ENCODE measurements around the gene GMDS.
"Not testable (repeated sequence)": the region's sequence is repeated elsewhere in the genome, so short reads cannot be mapped to it uniquely, and the experiment has no call there.

Gene GMDS

DNA sequence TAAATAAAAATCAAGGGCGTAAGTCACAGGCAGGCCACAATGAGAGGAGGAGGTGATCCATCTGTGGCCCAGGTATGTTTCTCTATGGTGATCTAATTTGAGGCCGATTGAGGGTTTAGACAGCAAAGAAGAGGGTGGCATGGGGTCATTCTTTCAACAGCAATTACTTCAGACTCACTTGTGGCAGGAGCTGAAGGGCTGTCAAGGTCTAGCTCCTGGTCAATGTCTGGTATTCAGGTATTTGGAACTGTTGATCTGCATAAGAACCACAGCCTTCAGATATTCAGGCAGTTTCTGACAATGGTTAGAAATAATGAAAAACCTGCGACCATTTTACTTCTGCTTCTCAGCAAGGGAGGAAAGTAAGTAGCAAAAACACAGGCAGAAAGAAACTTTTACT, 376.1 kb downstream of the GMDS start:
- DNase-seq (ENCODE audit: low read depth in 1 of 2, low spot score in 1 of 2) = no peak

DNA sequence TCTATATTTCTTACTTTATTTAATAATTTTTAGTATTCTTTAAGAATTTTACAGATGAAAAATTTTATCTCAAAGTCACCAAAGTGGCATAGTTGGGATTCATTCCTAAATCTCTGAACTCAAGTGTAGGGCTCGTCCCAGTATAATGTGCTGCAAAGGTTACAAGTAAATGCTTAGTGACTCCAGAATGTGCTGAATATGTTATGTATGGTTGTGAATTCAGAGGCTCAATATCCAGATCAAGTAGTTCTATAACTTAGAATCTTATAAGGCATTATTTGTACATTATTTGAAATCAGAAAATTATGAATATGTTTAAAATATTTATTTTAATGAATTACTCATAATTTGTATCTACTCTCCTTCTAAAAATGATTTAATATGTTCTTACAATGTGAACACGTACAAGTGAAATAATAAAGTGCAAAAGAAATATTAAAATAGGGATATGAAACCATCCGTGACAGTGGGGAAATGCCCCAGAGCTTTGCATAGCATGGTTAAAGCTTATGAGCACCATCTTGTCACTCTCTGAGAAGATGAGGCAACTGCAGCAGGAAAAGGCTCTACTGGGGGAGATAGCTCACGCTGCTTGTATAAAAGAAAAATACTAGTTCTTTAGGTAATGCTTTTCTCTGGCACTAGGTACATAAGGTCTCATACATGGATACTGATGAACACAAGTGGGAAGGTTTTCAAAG, 376.7 kb downstream of the GMDS start:
- DNase-seq (ENCODE audit: low read depth in 1 of 2, low spot score in 1 of 2) = no peak

DNA sequence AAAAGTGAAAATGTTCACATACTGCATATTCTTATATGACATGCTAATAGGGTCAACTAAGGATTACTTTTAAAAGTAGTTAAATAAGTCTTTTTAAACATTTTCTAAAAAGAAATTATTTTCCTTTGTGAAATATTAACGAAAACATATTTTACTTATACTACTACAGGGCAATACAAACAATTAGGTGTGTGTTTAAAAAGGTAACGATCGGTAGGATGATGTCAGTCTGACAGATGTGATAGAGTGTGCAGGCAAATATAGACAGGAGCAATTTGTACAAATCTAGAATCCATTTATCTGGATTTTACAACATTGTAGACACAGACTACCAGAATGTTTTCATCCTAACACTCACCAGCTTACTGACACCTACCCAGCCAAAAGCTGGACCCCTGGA, 378.2 kb downstream of the GMDS start:
- DNase-seq (ENCODE audit: low read depth in 1 of 2, low spot score in 1 of 2) = no peak

DNA sequence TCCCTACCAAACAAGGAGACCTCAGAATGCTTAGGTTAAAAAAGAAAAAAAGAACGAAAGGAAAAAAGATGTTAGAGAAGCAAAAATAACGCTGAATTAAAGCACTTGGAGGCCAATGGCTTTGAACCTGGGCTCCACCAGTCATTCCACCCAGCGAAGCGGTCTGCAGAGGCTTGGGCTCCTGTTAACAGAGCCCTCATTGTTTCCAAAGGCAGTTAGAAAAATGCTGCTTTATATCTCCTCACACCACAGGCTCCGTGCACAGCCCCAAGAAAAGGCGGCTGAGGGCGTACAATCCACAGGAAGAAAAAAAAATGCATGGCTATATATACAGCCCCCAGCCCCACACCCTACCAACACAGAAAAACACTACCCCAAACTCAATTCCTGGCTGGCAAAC, 379.8 kb downstream of the GMDS start:
- DNase-seq (ENCODE audit: low read depth in 1 of 2, low spot score in 1 of 2) = no peak

DNA sequence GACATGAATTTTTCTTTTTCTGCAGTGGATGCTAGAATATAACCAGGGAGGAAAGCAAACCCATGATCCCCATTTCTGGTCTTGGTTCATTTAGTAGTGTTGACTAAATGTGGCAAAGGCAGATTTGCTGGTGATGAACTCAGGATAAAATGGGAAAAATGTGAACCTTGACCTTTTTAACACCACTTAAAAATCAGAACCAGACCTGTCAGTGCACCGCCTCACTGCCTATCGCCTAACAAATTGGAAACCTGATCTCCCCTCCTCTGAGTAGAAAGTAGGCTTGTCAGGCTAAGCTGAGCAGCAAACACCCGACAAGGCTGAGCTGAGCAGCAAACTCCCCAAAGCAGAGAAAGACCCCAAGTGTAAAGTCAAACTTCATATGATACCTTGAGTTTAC, 380.9 kb downstream of the GMDS start:
- no peak for DNase-seq (ENCODE audit: low read depth in 1 of 2, low spot score in 1 of 2)

DNA sequence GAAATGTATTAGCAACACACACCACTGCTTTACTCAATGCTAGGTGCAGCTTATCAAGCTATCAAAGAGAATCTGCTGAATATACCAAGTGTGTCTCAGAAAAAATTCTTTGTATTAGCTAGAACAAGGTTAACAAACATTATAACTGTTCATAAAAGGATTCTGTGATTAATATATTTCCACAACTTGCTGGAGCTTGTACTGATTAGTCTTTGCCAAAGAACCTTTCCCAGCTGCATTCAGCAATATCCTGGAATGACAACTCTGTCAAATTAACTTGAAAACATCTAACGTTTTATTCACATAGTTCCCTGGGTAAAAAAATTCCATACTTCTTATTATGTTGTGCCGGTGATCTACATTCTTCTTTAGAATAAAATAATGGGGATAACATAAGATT, 383.0 kb downstream of the GMDS start:
- DNase-seq (ENCODE audit: low read depth in 1 of 2, low spot score in 1 of 2) = no peak

DNA sequence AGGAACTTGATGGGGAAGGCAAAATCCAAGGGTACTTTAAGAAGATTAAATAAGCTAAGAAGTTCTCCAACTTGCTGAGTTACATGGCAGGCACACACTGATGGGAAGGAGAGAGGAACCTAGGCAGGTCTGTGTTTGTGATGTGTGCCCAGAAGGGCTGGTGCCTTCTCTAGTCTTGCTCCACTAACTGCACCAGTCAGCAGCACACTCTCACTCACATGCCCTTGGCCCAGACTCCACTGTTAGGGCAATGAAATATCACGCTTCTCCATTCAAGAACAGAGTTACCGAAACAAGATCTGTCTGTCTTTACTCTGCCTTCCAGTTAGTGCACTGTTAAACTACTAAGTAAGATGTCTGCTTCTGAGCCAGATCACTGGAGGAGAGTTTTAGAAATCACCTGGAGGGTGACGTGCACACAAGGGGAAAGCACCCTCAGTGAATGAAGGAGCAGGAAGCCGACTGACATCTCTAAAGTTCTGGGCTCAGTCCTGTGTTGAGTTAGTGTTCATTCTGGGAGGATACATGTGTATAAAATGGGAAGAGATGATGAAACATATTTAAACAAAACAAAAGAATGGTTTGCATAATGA, 384.6 kb downstream of the GMDS start:
- no peak for DNase-seq (ENCODE audit: low read depth in 1 of 2, low spot score in 1 of 2)

DNA sequence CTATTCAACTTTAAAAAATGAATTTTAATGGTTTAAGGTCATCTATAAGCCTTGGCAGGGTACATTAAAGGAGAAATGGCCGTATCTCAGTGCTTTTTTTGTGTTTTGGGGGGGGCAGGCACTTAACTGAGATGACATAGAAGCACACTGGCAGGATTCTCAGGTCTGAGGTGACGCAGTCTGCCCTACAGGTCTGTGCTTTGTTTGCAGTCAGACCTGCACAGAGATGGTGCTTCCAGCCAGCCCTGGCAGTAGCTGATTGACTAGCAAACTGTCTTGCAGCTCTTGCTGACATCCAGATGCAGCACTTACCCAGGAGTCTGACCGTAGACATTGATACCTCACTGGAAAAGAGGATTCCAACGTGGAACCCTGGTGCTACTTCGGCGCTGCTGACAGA, 386.5 kb downstream of the GMDS start:
- no peak for DNase-seq (ENCODE audit: low read depth in 1 of 2, low spot score in 1 of 2)

DNA sequence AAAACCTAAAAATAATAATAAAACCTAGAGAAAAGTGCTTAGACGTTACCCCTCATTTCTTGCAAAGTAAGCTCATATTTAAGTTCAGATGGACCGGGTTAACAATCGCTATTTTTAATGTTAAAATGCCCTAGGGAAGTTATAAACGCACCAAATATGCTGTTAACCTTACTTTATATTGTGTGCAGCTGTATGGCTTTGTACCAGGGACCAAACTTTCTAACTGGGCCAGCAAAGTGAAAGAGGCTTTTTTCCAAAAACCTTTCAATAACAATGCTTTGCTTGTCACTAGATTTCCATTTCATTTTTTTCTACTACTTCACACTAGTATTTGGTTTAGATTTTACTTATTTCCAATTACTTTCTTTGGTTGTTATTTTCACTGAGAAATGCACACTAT, 387.2 kb downstream of the GMDS start:
- DNase-seq (ENCODE audit: low read depth in 1 of 2, low spot score in 1 of 2) = no peak

DNA sequence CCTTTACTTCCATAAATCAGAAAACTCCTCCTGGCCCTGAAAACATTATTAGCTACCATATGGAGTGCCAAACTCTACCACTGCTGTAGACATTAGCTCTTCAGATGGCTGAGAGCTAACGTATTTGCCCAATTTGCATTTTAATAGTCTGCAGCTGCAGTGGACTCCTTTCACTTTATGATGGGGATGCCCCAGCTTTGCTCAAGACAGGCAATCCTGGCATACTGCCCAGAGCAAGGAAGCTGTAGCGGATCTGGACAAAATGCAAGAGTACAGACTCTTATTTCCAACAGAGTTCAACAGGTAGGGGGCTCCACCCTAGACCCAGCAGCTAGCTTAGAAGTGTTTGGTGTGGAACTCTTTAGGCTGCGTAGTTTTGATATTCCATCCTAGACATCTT, 389.0 kb downstream of the GMDS start:
- DNase-seq (ENCODE audit: low read depth in 1 of 2, low spot score in 1 of 2) = no peak

DNA sequence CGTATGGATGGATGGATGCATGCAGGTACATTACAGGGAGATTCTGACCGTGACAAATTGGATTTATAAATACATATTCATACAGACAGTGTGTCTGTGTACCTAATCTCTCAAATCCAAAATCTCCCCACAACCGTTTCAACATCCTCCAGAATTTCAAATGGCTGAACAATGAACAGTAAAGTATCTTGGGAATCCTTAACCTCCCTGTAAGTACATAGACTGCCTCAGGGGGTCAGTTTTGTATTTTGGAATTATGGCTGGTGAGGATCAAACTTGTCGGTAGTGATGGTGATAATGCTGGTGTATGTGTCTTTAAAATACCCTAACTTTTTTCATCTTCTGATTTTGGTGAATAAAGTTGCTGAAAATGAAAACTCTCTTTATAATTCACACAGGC, 389.5 kb downstream of the GMDS start:
- DNase-seq (ENCODE audit: low read depth in 1 of 2, low spot score in 1 of 2) = no peak

DNA sequence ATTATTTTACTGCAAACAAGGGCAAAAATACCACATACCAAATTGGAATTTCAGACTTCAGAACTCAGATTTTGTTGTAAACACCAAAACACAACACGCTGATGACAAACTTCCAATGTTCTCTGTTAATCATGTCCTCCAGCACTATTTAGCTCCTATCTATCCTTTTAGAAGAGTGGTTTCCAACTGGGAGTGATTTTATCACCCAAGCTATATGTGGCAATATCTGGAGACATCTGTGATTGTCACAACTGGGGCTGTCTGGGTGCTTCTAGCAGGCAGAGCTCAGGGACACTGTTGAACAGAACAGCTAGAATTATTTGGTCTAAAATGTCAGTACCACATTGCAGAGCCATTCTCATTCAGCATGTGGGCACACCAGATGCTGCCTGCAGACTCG, 391.1 kb downstream of the GMDS start:
- no peak for DNase-seq (ENCODE audit: low read depth in 1 of 2, low spot score in 1 of 2)

DNA sequence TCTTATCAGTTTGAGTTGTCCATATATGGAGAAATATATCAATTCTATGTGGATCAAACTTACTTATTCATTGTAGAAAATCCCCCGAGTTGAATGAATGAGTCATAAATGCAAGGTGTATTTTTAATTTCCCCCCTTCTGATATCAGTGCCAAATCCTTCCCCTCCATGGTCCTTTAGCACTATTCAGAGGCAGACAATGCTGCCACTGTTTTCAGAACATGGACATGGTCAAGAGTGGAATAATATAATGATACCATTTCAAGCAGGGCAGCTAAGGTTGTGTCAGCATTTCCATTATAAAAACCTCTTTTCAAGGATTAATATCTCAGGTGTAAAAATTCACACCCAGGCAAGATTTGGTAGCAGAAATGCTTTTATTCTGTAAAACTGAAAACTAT, 391.6 kb downstream of the GMDS start:
- DNase-seq (ENCODE audit: low read depth in 1 of 2, low spot score in 1 of 2) = no peak

DNA sequence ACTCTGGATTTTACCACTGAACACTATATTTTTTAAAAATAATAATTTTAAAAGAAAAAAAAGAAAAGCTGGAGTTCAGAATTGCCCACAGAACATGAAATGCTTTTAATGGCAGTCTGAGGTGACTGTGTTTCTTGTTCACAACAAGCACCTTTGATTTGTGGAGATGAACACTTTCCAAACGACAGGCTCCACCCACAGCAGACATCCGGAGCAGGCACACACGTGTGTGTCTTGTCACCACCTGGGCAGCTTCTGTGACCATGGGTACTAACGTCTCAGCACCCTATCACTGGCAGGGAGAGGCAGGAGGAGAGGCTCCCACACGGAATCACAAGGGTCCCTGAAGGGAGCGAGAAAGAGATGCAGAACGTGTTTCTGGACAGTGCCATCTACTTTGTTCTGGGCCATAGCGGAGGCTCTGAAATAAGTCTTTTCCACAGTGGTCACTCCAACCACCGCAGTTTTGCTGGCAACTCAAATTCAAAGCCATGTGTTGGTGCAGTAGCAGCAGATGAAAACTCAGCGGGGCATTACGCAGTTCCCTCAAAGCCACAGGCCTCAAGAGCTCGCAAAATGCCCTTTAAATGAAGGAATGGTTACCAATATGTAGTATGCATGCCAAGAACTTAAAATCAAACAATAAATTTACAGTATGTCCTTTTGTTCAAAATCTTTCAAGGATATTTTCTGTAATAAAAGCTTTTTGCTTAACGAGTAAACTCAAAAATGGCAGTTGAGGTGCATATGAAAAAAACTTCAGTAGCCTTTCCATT, 393.5 kb downstream of the GMDS start:
- no peak for DNase-seq (ENCODE audit: low read depth in 1 of 2, low spot score in 1 of 2)

DNA sequence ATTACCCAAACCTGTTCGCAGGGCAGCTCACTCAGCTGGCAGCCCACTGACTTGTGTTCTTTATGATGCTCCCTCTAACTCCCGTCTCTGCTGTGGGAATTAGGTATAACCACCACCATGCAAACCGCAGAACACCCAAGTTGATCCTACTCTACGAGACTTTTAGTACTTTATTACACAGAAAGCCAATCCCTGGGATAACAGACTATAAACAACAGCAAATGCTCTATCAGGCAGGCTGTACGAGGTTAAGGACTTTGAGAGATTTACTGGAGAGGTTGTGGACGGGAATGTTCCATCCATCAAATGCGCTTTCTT, 394.6 kb downstream of the GMDS start:
- DNase-seq (ENCODE audit: low read depth in 1 of 2, low spot score in 1 of 2) = no peak

DNA sequence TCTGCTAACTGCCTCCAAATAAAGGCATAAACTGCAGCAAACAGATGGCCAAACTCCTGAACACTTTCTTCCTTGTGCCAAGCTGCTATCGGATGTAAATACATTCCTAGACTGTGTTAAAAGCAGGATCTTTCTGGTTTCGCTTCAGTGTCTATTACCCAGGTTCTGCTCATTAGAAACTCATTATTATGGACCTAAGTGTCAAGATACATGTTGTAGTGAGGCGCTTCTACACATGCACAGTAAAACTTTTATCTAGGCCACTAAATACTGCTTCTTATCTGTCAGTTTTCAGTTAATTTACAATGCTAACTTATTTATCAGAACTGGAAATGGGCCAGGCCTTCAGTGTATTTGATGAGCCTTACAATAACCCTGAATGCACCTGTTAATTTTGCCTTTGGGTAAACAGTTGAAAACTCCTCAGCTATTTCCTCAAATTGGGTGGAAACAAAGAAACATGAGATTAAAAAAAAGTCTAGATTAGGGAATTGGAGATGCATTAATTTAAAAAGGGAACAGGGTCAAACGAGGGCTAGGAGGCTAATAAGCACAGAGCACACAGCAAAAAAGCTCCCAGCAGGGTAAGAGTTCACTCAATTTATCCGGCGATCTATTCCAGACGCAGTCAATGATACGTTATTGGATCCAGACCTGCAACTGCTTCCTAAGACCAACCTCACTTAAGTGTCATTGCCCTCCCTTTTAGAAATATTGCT, 395.1 kb downstream of the GMDS start:
- no peak for DNase-seq (ENCODE audit: low read depth in 1 of 2, low spot score in 1 of 2)

DNA sequence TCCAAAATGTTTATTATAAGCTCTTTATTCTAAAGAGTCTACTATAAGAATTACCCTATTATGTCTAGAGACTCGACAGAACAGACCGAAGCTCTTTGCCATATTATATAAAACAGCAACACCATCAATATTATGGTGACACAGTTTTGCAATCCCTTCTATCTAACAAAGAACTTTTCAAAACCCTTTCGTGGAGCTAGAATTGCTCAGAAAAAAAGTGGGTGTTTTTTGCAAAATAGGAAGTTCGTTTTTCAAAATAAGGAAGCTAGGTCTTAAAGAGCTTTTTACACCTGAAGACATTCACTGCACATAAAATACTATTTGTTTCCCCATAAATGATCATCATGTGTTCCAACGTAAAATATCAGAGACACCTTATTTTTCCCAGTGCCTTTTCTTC, 395.7 kb downstream of the GMDS start:
- DNase-seq (ENCODE audit: low read depth in 1 of 2, low spot score in 1 of 2) = no peak

DNA sequence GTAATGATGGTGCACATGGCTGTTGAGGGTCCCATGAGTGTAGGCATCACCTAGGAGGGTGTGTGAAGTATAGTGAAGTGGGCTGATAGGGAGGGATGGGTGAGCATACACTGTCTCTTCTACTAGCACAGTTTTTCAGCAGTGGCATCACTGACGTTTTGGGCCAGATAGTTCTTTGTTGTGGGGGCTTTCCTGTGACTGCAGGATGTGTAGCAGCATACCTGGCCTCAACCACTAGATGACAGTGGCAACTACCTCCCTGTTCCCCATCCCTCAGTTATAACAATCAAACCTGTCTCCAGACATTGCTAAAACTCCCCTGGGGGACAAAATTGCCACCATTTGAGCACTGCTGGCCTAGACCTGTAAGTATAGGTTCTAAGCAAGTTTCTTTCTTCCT, 396.7 kb downstream of the GMDS start:
- DNase-seq (ENCODE audit: low read depth in 1 of 2, low spot score in 1 of 2) = no peak

DNA sequence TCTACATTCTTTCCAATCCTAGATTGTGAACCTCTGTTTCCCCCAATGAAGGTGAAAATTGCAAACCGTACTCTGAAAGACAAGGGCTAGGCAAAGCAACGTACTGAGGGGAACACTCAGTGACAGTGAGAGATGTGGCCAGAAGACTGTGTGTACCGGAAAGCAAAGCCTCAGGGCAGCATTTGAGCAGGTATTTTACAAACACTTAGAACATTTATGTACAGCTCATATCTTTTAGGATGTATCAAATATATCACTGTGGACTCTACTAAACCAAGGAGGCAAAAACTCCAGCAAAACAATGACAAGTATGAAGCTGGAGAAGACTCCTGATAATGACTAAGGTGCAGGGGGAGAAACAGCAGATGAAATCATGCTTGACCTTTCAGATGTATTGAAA, 398.8 kb downstream of the GMDS start:
- DNase-seq (ENCODE audit: low read depth in 1 of 2, low spot score in 1 of 2) = no peak

DNA sequence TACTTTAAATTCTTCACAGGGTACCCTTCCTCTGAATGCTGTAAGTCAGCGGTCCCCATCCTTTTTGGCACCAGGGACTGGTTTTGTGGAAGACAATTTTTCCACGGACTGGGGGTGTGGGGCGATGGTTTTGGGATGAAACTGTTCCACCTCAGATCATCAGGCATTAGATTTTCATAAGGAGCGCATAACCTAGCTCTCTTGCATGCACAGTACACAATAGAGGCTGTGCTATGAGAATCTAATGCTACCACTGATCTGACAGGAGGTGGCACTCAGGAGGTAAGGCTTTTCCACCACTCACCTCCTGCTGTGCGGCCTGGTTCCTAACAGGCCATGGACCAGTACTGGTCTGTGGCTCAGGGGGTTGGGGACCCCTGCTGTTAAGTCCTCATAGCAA, 399.9 kb downstream of the GMDS start:
- DNase-seq (ENCODE audit: low read depth in 1 of 2, low spot score in 1 of 2) = not testable (repeated sequence)

DNA sequence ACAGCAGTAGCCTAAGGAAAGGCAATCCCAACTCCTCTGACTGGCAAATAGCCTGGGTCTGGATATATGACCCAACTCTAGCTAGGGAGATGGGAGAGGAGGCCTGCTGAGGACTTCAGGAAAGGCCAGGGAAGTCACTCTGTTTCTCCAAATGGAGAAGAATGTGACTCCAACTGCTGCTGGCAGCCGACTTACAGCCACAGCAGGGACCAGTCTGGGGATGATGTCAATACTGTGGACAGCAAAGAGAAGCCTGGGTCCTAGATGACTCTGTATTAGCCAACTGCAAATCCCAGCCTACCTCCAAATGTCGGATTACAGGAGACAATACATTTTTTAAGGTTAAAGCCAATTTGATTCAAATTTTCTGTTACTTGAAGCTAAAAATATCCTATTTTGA, 403.1 kb downstream of the GMDS start:
- no peak for DNase-seq (ENCODE audit: low read depth in 1 of 2, low spot score in 1 of 2)

DNA sequence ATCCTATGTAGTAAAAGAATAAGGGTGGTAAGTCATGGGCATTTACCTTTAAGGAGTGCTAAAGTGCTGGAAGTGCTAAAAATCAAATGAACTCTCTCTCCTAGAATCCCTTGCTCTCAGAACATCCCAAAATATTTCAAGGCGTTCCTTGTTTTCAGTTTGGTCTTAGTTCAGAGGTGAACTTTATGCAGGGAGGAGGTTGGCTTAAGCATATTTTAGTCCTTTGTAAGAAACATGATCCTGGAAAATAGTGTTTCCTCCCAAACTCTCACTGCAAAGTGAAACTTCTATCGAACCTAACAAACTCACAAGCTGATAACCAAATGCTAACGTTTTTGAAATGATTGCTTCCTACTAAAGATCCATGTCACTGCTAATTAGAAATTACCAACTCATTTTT, 404.3 kb downstream of the GMDS start:
- DNase-seq (ENCODE audit: low read depth in 1 of 2, low spot score in 1 of 2) = no peak
